Measurements from ENCODE around the gene MZB1.
"Not testable (repeated sequence)": the region's sequence is repeated elsewhere in the genome, so short reads cannot be mapped to it uniquely, and the experiment has no call there.

Gene MZB1

GRCh38 chr5:139392678-139393496 lies 3.2 kb upstream of the MZB1 start:
- peak; percentile 46 to 50 for DNase-seq (ENCODE audit: low read depth in 2 of 2, low spot score in 1 of 2)

- no peak for DNase-seq (ENCODE audit: low read depth in 2 of 2, low spot score in 1 of 2)
These were observed 2.6 kb upstream of the MZB1 start for GRCh38 chr5:139392324-139392677.

GRCh38 chr5:139391570-139392323 lies 2.0 kb upstream of the MZB1 start:
- DNase-seq (ENCODE audit: low read depth in 2 of 2, low spot score in 1 of 2): no peak

GRCh38 chr5:139390639-139391569 lies 1.2 kb upstream of the MZB1 start:
- DNase-seq (ENCODE audit: low read depth in 2 of 2, low spot score in 1 of 2): no peak

- no peak for DNase-seq (ENCODE audit: low read depth in 2 of 2, low spot score in 1 of 2)
These were observed 1.4 kb downstream of the MZB1 start for GRCh38 chr5:139388198-139388821.

- DNase-seq (ENCODE audit: low read depth in 2 of 2, low spot score in 1 of 2): no peak
These were observed 2.0 kb downstream of the MZB1 start for GRCh38 chr5:139387611-139388197.

GRCh38 chr5:139386956-139387355 lies 2.8 kb downstream of the MZB1 start:
- not testable (repeated sequence) for DNase-seq (ENCODE audit: low read depth in 2 of 2, low spot score in 1 of 2)

- no peak for DNase-seq (ENCODE audit: low read depth in 2 of 2, low spot score in 1 of 2)
These were observed 3.7 kb downstream of the MZB1 start for GRCh38 chr5:139386050-139386438.

GRCh38 chr5:139385061-139386049 lies 4.4 kb downstream of the MZB1 start:
- DNase-seq (ENCODE audit: low read depth in 2 of 2, low spot score in 1 of 2): no peak

- no peak for DNase-seq (ENCODE audit: low read depth in 2 of 2, low spot score in 1 of 2)
These were observed 5.1 kb downstream of the MZB1 start for GRCh38 chr5:139384591-139385051.

- no peak for DNase-seq (ENCODE audit: low read depth in 2 of 2, low spot score in 1 of 2)
These were observed 5.6 kb downstream of the MZB1 start for GRCh38 chr5:139383993-139384590.

- DNase-seq (ENCODE audit: low read depth in 2 of 2, low spot score in 1 of 2): no peak
These were observed 6.3 kb downstream of the MZB1 start, which contains the start of gene SLC23A1 for GRCh38 chr5:139383275-139383992. TSS of gene SLC23A1 (minus strand) at chr5:139383297. CDS start at chr5:139383253, 44 bp downstream.

GRCh38 chr5:139382807-139383206 lies 6.9 kb downstream of the MZB1 start:
- no peak for DNase-seq (ENCODE audit: low read depth in 2 of 2, low spot score in 1 of 2)

GRCh38 chr5:139381837-139382761 lies 7.6 kb downstream of the MZB1 start:
- DNase-seq (ENCODE audit: low read depth in 2 of 2, low spot score in 1 of 2): no peak

GRCh38 chr5:139379626-139380449 lies 9.9 kb downstream of the MZB1 start:
- no peak for DNase-seq (ENCODE audit: low read depth in 2 of 2, low spot score in 1 of 2)

- DNase-seq (ENCODE audit: low read depth in 2 of 2, low spot score in 1 of 2): no peak
These were observed 10.8 kb downstream of the MZB1 start for GRCh38 chr5:139378941-139379361.
